IMR-90 (cell line): ENCODE results near the gene WNT7A. TPM values are rescaled to one million over a fixed set of nuclear protein-coding genes. Genes with fewer than 3 reads are reported as not detected.

Source experiments
- ATAC-seq: fragments of 200-7000 bp; cut with Tn5 transposase; 2 replicates; pipeline ENCODE4 v1.9.1; 2020; ENCODE audit warnings: low read depth, mild to moderate bottlenecking, moderate library complexity
- BruUV-seq: library from RNA; stranded (reverse); fragments of 400-500 nt; replicated peaks from 2 replicates; lab custom pipeline; 2021; lab: Mats Ljungman, UMichigan
- CTCF ChIA-PET: fragments of 300-600 bp; formaldehyde crosslinking; extraction: SDS; loops from one replicate; lab custom pipeline; 2021; ENCODE audit warnings: antibody characterized with exemption; lab: Yijun Ruan, JAX
- POLR2A ChIA-PET: fragments of 300-600 bp; sonication (Branson Sonifier 250); formaldehyde crosslinking; loops from one replicate; lab custom pipeline; 2022; ENCODE audit warnings: antibody characterized with exemption; ENCODE audit not compliant: unreplicated experiment; lab: Charles Lee
- DNase-seq: peaks from one replicate; pipeline ENCODE4 v3.0.0; 2013
- H2AFZ ChIP-seq: replicated peaks from 2 replicates; pipeline ENCODE3; 2013; ENCODE audit warnings: low read length, mild to moderate bottlenecking; ENCODE audit not compliant: poor library complexity
- H2AK5ac ChIP-seq: 2 replicates; pipeline ENCODE4 v1.6.1; 2013; ENCODE audit warnings: low read depth, low read length, inconsistent platforms
- H2AK9ac ChIP-seq: replicated peaks from 2 replicates; pipeline ENCODE3; 2013; ENCODE audit warnings: mild to moderate bottlenecking, low read depth, low read length, moderate library complexity; ENCODE audit not compliant: poor library complexity
- H2BK120ac ChIP-seq: 2 replicates; pipeline ENCODE4 v1.6.1; 2013; ENCODE audit warnings: low read depth, low read length, inconsistent platforms
- H2BK15ac ChIP-seq: 3 replicates; pipeline ENCODE4 v1.6.1; 2013; ENCODE audit warnings: low read depth, low read length, inconsistent platforms
- H2BK20ac ChIP-seq: 2 replicates; pipeline ENCODE4 v1.6.1; 2013; ENCODE audit warnings: low read depth, mild to moderate bottlenecking, inconsistent platforms, low read length, moderate library complexity
- H2BK5ac ChIP-seq: 2 replicates; pipeline ENCODE4 v1.6.1; 2013; ENCODE audit warnings: mild to moderate bottlenecking, low read depth, low read length, inconsistent platforms; ENCODE audit not compliant: poor library complexity, severe bottlenecking
- H3K14ac ChIP-seq: replicated peaks from 2 replicates; pipeline ENCODE4 v1.6.1; 2013; ENCODE audit warnings: low read depth, low read length, inconsistent platforms
- H3K18ac ChIP-seq: 2 replicates; pipeline ENCODE4 v1.6.1; 2013; ENCODE audit warnings: low read depth, low read length, control low read depth
- H3K23ac ChIP-seq: 2 replicates; pipeline ENCODE4 v1.6.1; 2013; ENCODE audit warnings: low read depth, low read length, inconsistent platforms
- H3K27ac ChIP-seq: 2 replicates; pipeline ENCODE4 v1.5.1; 2013; ENCODE audit warnings: mild to moderate bottlenecking, control low read depth, low read length; ENCODE audit not compliant: insufficient read depth
- H3K27me3 ChIP-seq: 2 replicates; pipeline ENCODE4 v1.6.1; 2013; ENCODE audit warnings: low read length; ENCODE audit not compliant: control insufficient read depth, insufficient read depth
- H3K36me3 ChIP-seq: 2 replicates; pipeline ENCODE4 v1.6.1; 2013; ENCODE audit warnings: low read length, mixed read lengths; ENCODE audit not compliant: control insufficient read depth, insufficient read depth
- H3K4ac ChIP-seq: 2 replicates; pipeline ENCODE4 v1.6.1; 2013; ENCODE audit warnings: low read depth, low read length, inconsistent platforms
- H3K4me1 ChIP-seq: 2 replicates; pipeline ENCODE4 v1.6.1; 2013; ENCODE audit warnings: low read length, mixed read lengths; ENCODE audit not compliant: control insufficient read depth, insufficient read depth
- H3K4me2 ChIP-seq: 2 replicates; pipeline ENCODE4 v1.6.1; 2013; ENCODE audit warnings: low read depth, mild to moderate bottlenecking, control low read depth, low read length, moderate library complexity
- H3K4me3 ChIP-seq: 2 replicates; pipeline ENCODE4 v1.5.1; 2013; ENCODE audit warnings: low read depth, mild to moderate bottlenecking, control low read depth, low read length, moderate library complexity; ENCODE audit not compliant: insufficient read depth
- H3K56ac ChIP-seq: 2 replicates; pipeline ENCODE4 v1.6.1; 2013; ENCODE audit warnings: low read length, inconsistent platforms; ENCODE audit not compliant: insufficient read depth; ENCODE audit errors: extremely low read depth
- H3K79me1 ChIP-seq, 2 experiments: 2 replicates each; pipeline ENCODE4 v1.6.1; 2013; ENCODE audit warnings: low read length in 2 of 2, inconsistent platforms in 1 of 2, low read depth in 1 of 2
- H3K9ac ChIP-seq: 2 replicates; pipeline ENCODE4 v1.6.1; 2013; ENCODE audit warnings: low read depth, low read length, control low read depth
- H3K9me1 ChIP-seq: 2 replicates; pipeline ENCODE4 v1.6.1; 2013; ENCODE audit warnings: low read length, inconsistent platforms; ENCODE audit not compliant: insufficient read depth
- H3K9me3 ChIP-seq: 2 replicates; pipeline ENCODE4 v1.6.1; 2013; ENCODE audit warnings: low read length; ENCODE audit not compliant: control insufficient read depth, insufficient read depth
- H4K20me1 ChIP-seq: 2 replicates; pipeline ENCODE4 v1.6.1; 2013; ENCODE audit warnings: low read length, inconsistent platforms; ENCODE audit not compliant: insufficient read depth
- H4K5ac ChIP-seq: 2 replicates; pipeline ENCODE4 v1.6.1; 2013; ENCODE audit warnings: mild to moderate bottlenecking, low read depth, low read length, control low read depth
- H4K8ac ChIP-seq, 2 experiments: 2 replicates each; pipeline ENCODE4 v1.6.1; 2013; ENCODE audit warnings: low read depth in 2 of 2, low read length in 2 of 2, control low read depth in 1 of 2, inconsistent platforms in 1 of 2
- H4K91ac ChIP-seq: 2 replicates; pipeline ENCODE4 v1.6.1; 2013; ENCODE audit warnings: low read depth, low read length, inconsistent platforms; ENCODE audit not compliant: insufficient read depth
- FOS ChIP-seq: fragments of 150-350 bp; IDR thresholded peaks from 2 replicates; pipeline ENCODE4 v1.6.1; 2016; ENCODE audit warnings: low read depth, low read length
- WGBS, 2 experiments: methylation state at CpG; one replicate each; pipeline versions ENCODE4 v1.1.5 to v1.1.7; 2013; ENCODE audit warnings: missing lambda C conversion rate in 2 of 2; ENCODE audit not compliant: insufficient read length in 1 of 2; ENCODE audit errors: extremely low coverage in 2 of 2; 5-methylcytosine and 5-hydroxymethylcytosine counted together
- dilution Hi-C: fragments of 300-500 bp; cut with HindIII; formaldehyde crosslinking; loops from one replicate; pipeline ENCODE4 v1.14.3; 2018; ENCODE audit warnings: low sequenced_read_pairs; ENCODE audit not compliant: unreplicated experiment
- in situ Hi-C: fragments of 300-500 bp; cut with MboI; formaldehyde crosslinking; loops from 3 replicates; pipeline ENCODE4 v1.14.3; 2019; ENCODE audit warnings: low sequenced_read_pairs, inconsistent platforms, mixed read lengths
- intact Hi-C: fragments of 100-400 bp; cut with micrococcal nuclease; formaldehyde crosslinking; loops from 2 replicates; pipeline ENCODE4 v1.10.0; 2022
- polyA plus RNA-seq, 3 experiments: library from polyadenylated mRNA; depleted of rRNA; stranded (reverse); fragments of >200 nt; gene quantifications; 2 replicates each; pipeline ENCODE4 v1.2.3, GENCODE V29; 2012; ENCODE audit warnings: low replicate concordance in 1 of 3
- total RNA-seq: library from RNA; depleted of rRNA; stranded (reverse); fragments of >200 nt; gene quantifications from 2 replicates; pipeline ENCODE4 v1.2.3, GENCODE V29; 2012
- TF ChIP-seq, protein P1 (sequence below): conservative IDR thresholded peaks from 2 replicates; pipeline ENCODE4 v1.5.1; 2012; ENCODE audit warnings: mild to moderate bottlenecking, low read depth, low read length, improper control_type of control experiment
- TF ChIP-seq, protein P2 (sequence below): fragments of 150-350 bp; IDR thresholded peaks from 2 replicates; pipeline ENCODE4 v1.6.1; 2017; ENCODE audit warnings: mild to moderate bottlenecking, antibody characterized with exemption, low read length, low read depth

Gene WNT7A
- total and polyA plus RNA-seq, 2 of the 4 experiments (the other 2 are of a cell fraction), result not detected

DNA sequence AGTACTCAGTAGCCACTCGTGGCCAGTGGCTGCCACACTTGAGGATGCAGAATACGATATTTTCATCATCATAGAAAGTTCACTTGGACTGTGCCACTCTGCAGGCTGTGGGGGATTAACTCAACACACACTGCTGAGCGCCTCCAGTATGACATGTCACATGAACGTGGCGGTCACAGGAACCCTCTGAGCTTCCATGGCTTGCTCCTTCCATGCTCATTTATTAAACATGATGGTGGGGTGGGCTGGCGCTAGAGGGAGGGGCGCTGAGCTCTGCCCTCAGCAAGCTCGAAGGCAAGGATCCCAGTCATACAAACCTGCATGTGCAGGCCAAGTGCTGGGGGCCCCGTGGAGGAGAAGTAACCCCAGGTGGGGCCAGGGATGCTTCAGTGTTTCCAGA lies 85.5 kb downstream of the WNT7A start:
- no peak overlapping the region for H2BK5ac ChIP-seq
- no peak overlapping the region for H3K14ac ChIP-seq
- WGBS, 2 experiments, result 21% methylated on average over 5 of the region's 9 CpGs; no CpG with 5 or more reads in 1 of the 2 experiments
- dilution Hi-C loops (no loop called here), intact Hi-C loops (no loop called here), in situ Hi-C loops (no loop called here)
- no peak overlapping the region for H2BK20ac ChIP-seq
- no peak overlapping the region for H3K9ac ChIP-seq
- POLR2A ChIA-PET, result no interaction called here
- no peaks in the 10 kb centered on the region for H3K4me1 ChIP-seq
- peaks cover 6% of the 10 kb centered on the region; the same call in 1 of the 2 replicates for H3K9me3 ChIP-seq
- H2BK120ac ChIP-seq, result no peak overlapping the region
- BruUV-seq, result no TSS peak
- TF ChIP-seq FOS, result no peak
- TF ChIP-seq, protein P1, sequence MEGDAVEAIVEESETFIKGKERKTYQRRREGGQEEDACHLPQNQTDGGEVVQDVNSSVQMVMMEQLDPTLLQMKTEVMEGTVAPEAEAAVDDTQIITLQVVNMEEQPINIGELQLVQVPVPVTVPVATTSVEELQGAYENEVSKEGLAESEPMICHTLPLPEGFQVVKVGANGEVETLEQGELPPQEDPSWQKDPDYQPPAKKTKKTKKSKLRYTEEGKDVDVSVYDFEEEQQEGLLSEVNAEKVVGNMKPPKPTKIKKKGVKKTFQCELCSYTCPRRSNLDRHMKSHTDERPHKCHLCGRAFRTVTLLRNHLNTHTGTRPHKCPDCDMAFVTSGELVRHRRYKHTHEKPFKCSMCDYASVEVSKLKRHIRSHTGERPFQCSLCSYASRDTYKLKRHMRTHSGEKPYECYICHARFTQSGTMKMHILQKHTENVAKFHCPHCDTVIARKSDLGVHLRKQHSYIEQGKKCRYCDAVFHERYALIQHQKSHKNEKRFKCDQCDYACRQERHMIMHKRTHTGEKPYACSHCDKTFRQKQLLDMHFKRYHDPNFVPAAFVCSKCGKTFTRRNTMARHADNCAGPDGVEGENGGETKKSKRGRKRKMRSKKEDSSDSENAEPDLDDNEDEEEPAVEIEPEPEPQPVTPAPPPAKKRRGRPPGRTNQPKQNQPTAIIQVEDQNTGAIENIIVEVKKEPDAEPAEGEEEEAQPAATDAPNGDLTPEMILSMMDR, result no peak
- TF ChIP-seq, protein P2, sequence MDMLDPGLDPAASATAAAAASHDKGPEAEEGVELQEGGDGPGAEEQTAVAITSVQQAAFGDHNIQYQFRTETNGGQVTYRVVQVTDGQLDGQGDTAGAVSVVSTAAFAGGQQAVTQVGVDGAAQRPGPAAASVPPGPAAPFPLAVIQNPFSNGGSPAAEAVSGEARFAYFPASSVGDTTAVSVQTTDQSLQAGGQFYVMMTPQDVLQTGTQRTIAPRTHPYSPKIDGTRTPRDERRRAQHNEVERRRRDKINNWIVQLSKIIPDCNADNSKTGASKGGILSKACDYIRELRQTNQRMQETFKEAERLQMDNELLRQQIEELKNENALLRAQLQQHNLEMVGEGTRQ, result no peak
- no peak for ATAC-seq
- H4K5ac ChIP-seq, result no peak overlapping the region
- CTCF ChIA-PET, result no interaction called here
- no peak overlapping the region for H3K18ac ChIP-seq
- no peak overlapping the region for H3K56ac ChIP-seq
- no peaks in the 10 kb centered on the region for H4K20me1 ChIP-seq
- H4K91ac ChIP-seq, result no peak overlapping the region
- no peak overlapping the region for H2AK9ac ChIP-seq
- H3K4me3 ChIP-seq, result no peak overlapping the region
- H3K4ac ChIP-seq, result no peak overlapping the region
- no peak overlapping the region for H4K8ac ChIP-seq
- H3K27ac ChIP-seq, result no peak overlapping the region
- H2AK5ac ChIP-seq, result no peak overlapping the region
- no peaks in the 10 kb centered on the region for H3K79me1 ChIP-seq
- H2BK15ac ChIP-seq, result no peak overlapping the region
- no peaks in the 10 kb centered on the region for H3K27me3 ChIP-seq
- no peak overlapping the region for H3K23ac ChIP-seq
- H3K36me3 ChIP-seq, result no peaks in the 10 kb centered on the region
- DNase-seq, result no peak
- H2AFZ ChIP-seq, result no peak overlapping the region
- H3K9me1 ChIP-seq, result no peaks in the 10 kb centered on the region
- no peak overlapping the region for H3K4me2 ChIP-seq
